Effector memory CD8-positive, alpha-beta T cell (primary cell): ENCODE measurements around the gene SFXN5.
"Not testable (repeated sequence)": the region's sequence is repeated elsewhere in the genome, so short reads cannot be mapped to it uniquely, and the experiment has no call there.

Source experiments
- ATAC-seq: fragments of 150-1000 bp; cut with Tn5 transposase; replicated peaks from 2 replicates; pipeline ENCODE4 v1.10.0; 2021; ENCODE audit warnings: mild to moderate bottlenecking, moderate library complexity
- DNase-seq, 3 experiments: peaks; one replicate each; pipeline ENCODE4 v3.0.0; 2021
- H3K27ac Mint-ChIP-seq, 2 donors: one replicate each; pipeline ENCODE4 v1.8.0; 2022; ENCODE audit warnings: mild to moderate bottlenecking in 2 of 2, mixed read lengths in 2 of 2, moderate library complexity in 2 of 2
- H3K27me3 Mint-ChIP-seq, 2 donors: one replicate each; pipeline ENCODE4 v1.8.0; 2022; ENCODE audit warnings: mixed read lengths in 2 of 2
- H3K36me3 Mint-ChIP-seq: one replicate; pipeline ENCODE4 v1.8.0; 2022; ENCODE audit warnings: mild to moderate bottlenecking, moderate library complexity, mixed read lengths; ENCODE audit not compliant: insufficient read depth
- H3K4me1 Mint-ChIP-seq, 2 donors: one replicate each; pipeline ENCODE4 v1.8.0; 2022; ENCODE audit warnings: low read depth in 2 of 2, mixed read lengths in 2 of 2
- H3K4me3 Mint-ChIP-seq, 2 donors: one replicate each; pipeline ENCODE4 v1.8.0; 2022; ENCODE audit warnings: mild to moderate bottlenecking in 2 of 2, mixed read lengths in 2 of 2, moderate library complexity in 2 of 2
- H3K9me3 Mint-ChIP-seq, 2 donors: one replicate each; pipeline ENCODE4 v1.8.0; 2022; ENCODE audit warnings: mixed read lengths in 2 of 2

Gene SFXN5

GRCh38 chr2:73067043-73067442 lies 4.5 kb downstream of the SFXN5 start:
- DNase-seq (no peak), ATAC-seq (no peak)
- H3K4me3 Mint-ChIP-seq, result no peak overlapping the region
- no peak overlapping the region for H3K27ac Mint-ChIP-seq
- H3K9me3 Mint-ChIP-seq, result no peaks in the 10 kb centered on the region
- H3K4me1 Mint-ChIP-seq, result peaks cover 24 to 28% of the 10 kb centered on the region in 2 donors
- H3K36me3 Mint-ChIP-seq, result peaks cover 23% of the 10 kb centered on the region
- no peaks in the 10 kb centered on the region for H3K27me3 Mint-ChIP-seq

GRCh38 chr2:73065070-73065469 lies 6.4 kb downstream of the SFXN5 start:
- H3K4me1 Mint-ChIP-seq, result peaks cover 17 to 20% of the 10 kb centered on the region in 2 donors
- not testable (repeated sequence) for H3K27me3 Mint-ChIP-seq, DNase-seq, ATAC-seq, H3K4me3 Mint-ChIP-seq, H3K9me3 Mint-ChIP-seq, H3K36me3 Mint-ChIP-seq, H3K27ac Mint-ChIP-seq

GRCh38 chr2:73063909-73064875 lies 7.3 kb downstream of the SFXN5 start:
- Mint-ChIP-seq H3K4me1 (peaks cover 10 to 12% of the 10 kb centered on the region in 2 donors), H3K27ac (peak overlapping the region in 1 of 2 donors; percentile 33), H3K4me3 (no peak overlapping the region), H3K36me3 (peaks cover under 1% of the 10 kb centered on the region), H3K27me3 (no peaks in the 10 kb centered on the region), H3K9me3 (no peaks in the 10 kb centered on the region)
- DNase-seq, result no peak
- no peak for ATAC-seq

- Mint-ChIP-seq H3K36me3 (peaks cover 2% of the 10 kb centered on the region), H3K4me1 (peaks cover 6% of the 10 kb centered on the region in 2 donors)
- no peak for ATAC-seq
Observed at GRCh38 chr2:73063472-73063871, 8.0 kb downstream of the SFXN5 start.

GRCh38 chr2:73059106-73059505 lies 12.4 kb downstream of the SFXN5 start:
- peaks cover 5% of the 10 kb centered on the region for H3K36me3 Mint-ChIP-seq
- H3K9me3 Mint-ChIP-seq, result no peaks in the 10 kb centered on the region
- peaks cover 0 to 2% of the 10 kb centered on the region in 2 donors for H3K4me1 Mint-ChIP-seq
- DNase-seq, result no peak
- H3K27ac Mint-ChIP-seq, result peak overlapping the region in 1 of 2 donors; percentile 1
- H3K27me3 Mint-ChIP-seq, result no peaks in the 10 kb centered on the region
- ATAC-seq, result no peak
- no peak overlapping the region for H3K4me3 Mint-ChIP-seq

More at GRCh38 chr2:73063472-73063871, 8.0 kb downstream of the SFXN5 start:
- H3K27ac Mint-ChIP-seq, result no peak overlapping the region
- DNase-seq, result no peak
- no peak overlapping the region for H3K4me3 Mint-ChIP-seq
- H3K9me3 Mint-ChIP-seq, result no peaks in the 10 kb centered on the region
- H3K27me3 Mint-ChIP-seq, result no peaks in the 10 kb centered on the region

- no peaks in the 10 kb centered on the region for H3K4me1 Mint-ChIP-seq
- no peak overlapping the region for H3K4me3 Mint-ChIP-seq
Observed at GRCh38 chr2:73054980-73055379, 16.5 kb downstream of the SFXN5 start.

GRCh38 chr2:73053316-73054114 lies 18.0 kb downstream of the SFXN5 start:
- peaks cover 10% of the 10 kb centered on the region for H3K36me3 Mint-ChIP-seq
- no peak for DNase-seq
- no peaks in the 10 kb centered on the region for H3K4me1 Mint-ChIP-seq
- no peak for ATAC-seq
- no peaks in the 10 kb centered on the region for H3K27me3 Mint-ChIP-seq
- H3K9me3 Mint-ChIP-seq, result no peaks in the 10 kb centered on the region
- no peak overlapping the region for H3K27ac Mint-ChIP-seq
- H3K4me3 Mint-ChIP-seq, result no peak overlapping the region

More at GRCh38 chr2:73054980-73055379, 16.5 kb downstream of the SFXN5 start:
- Mint-ChIP-seq H3K27me3 (no peaks in the 10 kb centered on the region), H3K9me3 (no peaks in the 10 kb centered on the region), H3K27ac (no peak overlapping the region), H3K36me3 (peaks cover 12% of the 10 kb centered on the region)
- ATAC-seq (no peak), DNase-seq (no peak)

- Mint-ChIP-seq H3K36me3 (peaks cover 10% of the 10 kb centered on the region), H3K27me3 (no peaks in the 10 kb centered on the region)
Observed at GRCh38 chr2:73050121-73050545, 21.4 kb downstream of the SFXN5 start.

GRCh38 chr2:73043929-73044832 lies 27.3 kb downstream of the SFXN5 start:
- H3K27ac Mint-ChIP-seq, result peak overlapping the region in 1 of 2 donors; percentile 54
- H3K4me3 Mint-ChIP-seq, result no peak overlapping the region
- H3K4me1 Mint-ChIP-seq, result no peaks in the 10 kb centered on the region
- H3K9me3 Mint-ChIP-seq, result no peaks in the 10 kb centered on the region
- no peak for ATAC-seq
- peaks cover 5% of the 10 kb centered on the region for H3K36me3 Mint-ChIP-seq
- no peaks in the 10 kb centered on the region for H3K27me3 Mint-ChIP-seq
- DNase-seq, result no peak

More at GRCh38 chr2:73050121-73050545, 21.4 kb downstream of the SFXN5 start:
- no peak for DNase-seq
- no peaks in the 10 kb centered on the region for H3K9me3 Mint-ChIP-seq
- no peak for ATAC-seq
- no peaks in the 10 kb centered on the region for H3K4me1 Mint-ChIP-seq
- no peak overlapping the region for H3K4me3 Mint-ChIP-seq
- H3K27ac Mint-ChIP-seq, result no peak overlapping the region

- no peak overlapping the region for H3K4me3 Mint-ChIP-seq
- H3K27me3 Mint-ChIP-seq, result no peaks in the 10 kb centered on the region
- DNase-seq (no peak), ATAC-seq (no peak)
- peaks cover 5% of the 10 kb centered on the region for H3K36me3 Mint-ChIP-seq
- H3K4me1 Mint-ChIP-seq, result no peaks in the 10 kb centered on the region
- no peak overlapping the region for H3K27ac Mint-ChIP-seq
- no peaks in the 10 kb centered on the region for H3K9me3 Mint-ChIP-seq
Observed at GRCh38 chr2:73043276-73043675, 28.2 kb downstream of the SFXN5 start.

- ATAC-seq, result no peak
- H3K4me1 Mint-ChIP-seq, result peaks cover 0 to 3% of the 10 kb centered on the region in 2 donors
- H3K36me3 Mint-ChIP-seq, result peaks cover 3% of the 10 kb centered on the region
- no peak overlapping the region for H3K4me3 Mint-ChIP-seq
- no peaks in the 10 kb centered on the region for H3K9me3 Mint-ChIP-seq
- no peaks in the 10 kb centered on the region for H3K27me3 Mint-ChIP-seq
- no peak overlapping the region for H3K27ac Mint-ChIP-seq
- no peak for DNase-seq
Observed at GRCh38 chr2:73037947-73038585, 33.4 kb downstream of the SFXN5 start.

- Mint-ChIP-seq H3K4me1 (peaks cover 0 to 3% of the 10 kb centered on the region in 2 donors), H3K36me3 (no peaks in the 10 kb centered on the region), H3K4me3 (no peak overlapping the region), H3K9me3 (no peaks in the 10 kb centered on the region), H3K27ac (no peak overlapping the region), H3K27me3 (no peaks in the 10 kb centered on the region)
- DNase-seq (no peak), ATAC-seq (no peak)
Observed at GRCh38 chr2:73036766-73037165, 34.7 kb downstream of the SFXN5 start.
